Left ventricle myocardium inferior (tissue), 1 donor: ENCODE data around the gene SNAPC5. TPM values are rescaled to one million over a fixed set of nuclear protein-coding genes. Genes with fewer than 3 reads are reported as not detected.

ENCODE experiments used
- DNase-seq: peaks from one replicate; pipeline ENCODE4 v3.0.0-alpha.2; 2020
- H3K27ac ChIP-seq: fragments of 200-600 bp; replicated peaks from 2 replicates; pipeline ENCODE4 v1.8.0; 2021
- H3K27me3 ChIP-seq: fragments of 200-600 bp; 2 replicates; pipeline ENCODE4 v1.8.0; 2021; ENCODE audit warnings: low read depth
- H3K36me3 ChIP-seq: fragments of 200-600 bp; 2 replicates; pipeline ENCODE4 v1.8.0; 2021
- H3K4me1 ChIP-seq: fragments of 200-600 bp; 2 replicates; pipeline ENCODE4 v1.8.0; 2021
- H3K4me3 ChIP-seq: fragments of 200-600 bp; 2 replicates; pipeline ENCODE4 v1.8.0; 2021; ENCODE audit warnings: mild to moderate bottlenecking, moderate library complexity
- H3K9me3 ChIP-seq: fragments of 200-600 bp; replicated peaks from 2 replicates; pipeline ENCODE4 v1.8.0; 2021
- CTCF ChIP-seq: fragments of 200-600 bp; IDR thresholded peaks from 2 replicates; pipeline ENCODE4 v1.8.0; 2021; ENCODE audit warnings: antibody characterized with exemption, mild to moderate bottlenecking, borderline replicate concordance
- intact Hi-C: fragments of 100-400 bp; cut with micrococcal nuclease; formaldehyde crosslinking; loops from one replicate; pipeline ENCODE4 v1.11.0; 2022
- microRNA-seq: library from miRNA; unstranded; fragments of <30 nt; microRNA quantifications from one replicate; pipeline ENCODE4 v1.2.0, GENCODE V29; 2020
- total RNA-seq: library from RNA; stranded (reverse); fragmentation: NEBNext Ultra II Directional; extraction: Animal tissue kit (Norgen Biotek cat#: 25700); gene quantifications from one replicate; pipeline ENCODE4 v1.2.1, GENCODE V29; 2021
- donor health status: DM: no; HTN: yes; CAD: no; lungs with severe emphysema.

The SNAPC5 gene
- total RNA-seq, 1 donor from 2014 or later, result 40.9 TPM

GRCh38 chr15:66459818-66460615, 37.5 kb downstream of the SNAPC5 start:
- intact Hi-C loops, result no loop called here
- DNase-seq, result no peak
- no peaks in the 10 kb centered on the region for H3K9me3 ChIP-seq
- H3K36me3 ChIP-seq, result no peaks in the 10 kb centered on the region
- H3K4me1 ChIP-seq, result no peaks in the 10 kb centered on the region
- TF ChIP-seq CTCF, result no peak
- H3K27ac ChIP-seq, result no peak overlapping the region
- no peak overlapping the region for H3K4me3 ChIP-seq
- H3K27me3 ChIP-seq, result no peaks in the 10 kb centered on the region

- Histone ChIP-seq H3K9me3 (no peaks in the 10 kb centered on the region), H3K4me1 (no peaks in the 10 kb centered on the region)
Measured at GRCh38 chr15:66456211-66456610, 41.4 kb downstream of the SNAPC5 start.

GRCh38 chr15:66454143-66454542, 43.4 kb downstream of the SNAPC5 start:
- DNase-seq, result no peak
- H3K4me1 ChIP-seq, result no peaks in the 10 kb centered on the region
- intact Hi-C loops, result no loop called here
- H3K4me3 ChIP-seq, result no peak overlapping the region
- H3K27me3 ChIP-seq, result no peaks in the 10 kb centered on the region
- TF ChIP-seq CTCF, result no peak
- no peak overlapping the region for H3K27ac ChIP-seq
- no peaks in the 10 kb centered on the region for H3K9me3 ChIP-seq
- H3K36me3 ChIP-seq, result no peaks in the 10 kb centered on the region

More at GRCh38 chr15:66456211-66456610, 41.4 kb downstream of the SNAPC5 start:
- H3K4me3 ChIP-seq, result no peak overlapping the region
- H3K36me3 ChIP-seq, result no peaks in the 10 kb centered on the region
- H3K27ac ChIP-seq, result no peak overlapping the region
- TF ChIP-seq CTCF, result no peak
- DNase-seq, result no peak
- no peaks in the 10 kb centered on the region for H3K27me3 ChIP-seq
- intact Hi-C loops, result no loop called here

- no peak for TF ChIP-seq CTCF
- H3K36me3 ChIP-seq, result no peaks in the 10 kb centered on the region
- H3K9me3 ChIP-seq, result no peaks in the 10 kb centered on the region
- intact Hi-C loops, result no loop called here
- no peaks in the 10 kb centered on the region for H3K27me3 ChIP-seq
- no peak overlapping the region for H3K27ac ChIP-seq
- H3K4me3 ChIP-seq, result no peak overlapping the region
- no peak for DNase-seq
- H3K4me1 ChIP-seq, result no peaks in the 10 kb centered on the region
Measured at GRCh38 chr15:66452971-66453580, 44.5 kb downstream of the SNAPC5 start.

GRCh38 chr15:66452420-66452819, 45.1 kb downstream of the SNAPC5 start:
- Histone ChIP-seq H3K4me1 (no peaks in the 10 kb centered on the region), H3K36me3 (no peaks in the 10 kb centered on the region), H3K27me3 (no peaks in the 10 kb centered on the region), H3K9me3 (no peaks in the 10 kb centered on the region), H3K4me3 (no peak overlapping the region), H3K27ac (no peak overlapping the region)
- intact Hi-C loops, result no loop called here
- no peak for DNase-seq
- no peak for TF ChIP-seq CTCF

Small RNA genes lying within 50 kb of the gene (microRNA-seq; reads per million reads assigned to microRNA genes)
- gene MIR4512, result not detected

Other genes with a start within 250 kb of the SNAPC5 start
- not detected for gene MEGF11, start 244.0 kb downstream of the SNAPC5 start, total RNA-seq
- gene DIS3L, start 204.2 kb downstream of the SNAPC5 start, total RNA-seq, result 36.6 TPM
- 2.4 TPM for gene TIPIN, start 141.1 kb downstream of the SNAPC5 start, total RNA-seq
- 44.9 TPM for gene MAP2K1, start 110.8 kb downstream of the SNAPC5 start, total RNA-seq
- gene RPL4, start 7.1 kb upstream of the SNAPC5 start, total RNA-seq, result 1,358 TPM
- gene ZWILCH, start 7.6 kb upstream of the SNAPC5 start, total RNA-seq, result 2.0 TPM
- gene LCTL, start 68.2 kb upstream of the SNAPC5 start, total RNA-seq, result not detected
- 20.3 TPM for gene SMAD6, start 204.5 kb upstream of the SNAPC5 start, total RNA-seq